Stomach (tissue), 9 donors: ENCODE results near the gene GRM3. TPM values are rescaled to one million over a fixed set of nuclear protein-coding genes. Genes with fewer than 3 reads are reported as not detected.

ENCODE experiments used
- DNase-seq, 2 donors: peaks; one replicate each; pipeline versions ENCODE4 v3.0.0 to v3.0.0-alpha.2; 2013 to 2019
- H3K27ac ChIP-seq, 5 donors: fragments of 200-600 bp in 4 of 5; sonication (generic) in 4 of 5; one replicate each; pipeline ENCODE4 v1.5.1; 2013 to 2019; ENCODE audit warnings: mild to moderate bottlenecking in 1 of 5, moderate library complexity in 1 of 5
- H3K27me3 ChIP-seq, 3 donors: fragments of 200-600 bp; sonication (generic); one replicate each; pipeline ENCODE4 v1.5.1; 2017 to 2019; ENCODE audit warnings: mixed run types in 1 of 3
- H3K36me3 ChIP-seq, 4 donors: fragments of 200-600 bp; sonication (generic); 1 replicate in 3 of 4; 2 replicates in 1 of 4; pipeline ENCODE4 v1.5.1; 2016 to 2019
- H3K4me1 ChIP-seq, 4 donors: fragments of 200-600 bp; sonication (generic); one replicate each; pipeline ENCODE4 v1.5.1; 2016 to 2019
- H3K4me3 ChIP-seq, 4 donors: fragments of 200-600 bp; sonication (generic) in 3 of 4; one replicate each; pipeline ENCODE4 v1.5.1; 2016 to 2019; ENCODE audit warnings: mild to moderate bottlenecking in 1 of 4
- H3K9me3 ChIP-seq, 4 donors: fragments of 200-600 bp; sonication (generic); one replicate each; pipeline ENCODE4 v1.5.1; 2016 to 2019
- CTCF ChIP-seq, 7 experiments: fragments of 450-650 bp in 4 of 7; fragments of 200-600 bp in 3 of 7; sonication (generic) in 3 of 7; IDR thresholded peaks; one replicate each; pipeline ENCODE4 v1.5.1; 2016 to 2019; ENCODE audit warnings: antibody characterized with exemption in 7 of 7, control low read depth in 2 of 7, mild to moderate bottlenecking in 1 of 7
- EP300 ChIP-seq: sonication (generic); formaldehyde crosslinking; IDR thresholded peaks from one replicate; pipeline ENCODE4 v1.6.1; 2017; ENCODE audit warnings: antibody characterized with exemption
- POLR2A ChIP-seq, 4 donors: fragments of 450-650 bp; IDR thresholded peaks; one replicate each; pipeline ENCODE4 v1.6.1; 2016; ENCODE audit warnings: antibody characterized with exemption in 4 of 4, control low read depth in 2 of 4, mild to moderate bottlenecking in 1 of 4, moderate library complexity in 1 of 4
- POLR2AphosphoS5 ChIP-seq, 3 donors: sonication (generic); formaldehyde crosslinking; IDR thresholded peaks; one replicate each; pipeline ENCODE4 v1.6.1; 2016; ENCODE audit warnings: antibody characterized with exemption in 3 of 3
- WGBS, 5 donors: extraction: QIAGEN DNeasy Blood & Tissue Kit in 3 of 5; methylation state at CpG; one replicate each; pipeline versions ENCODE4 v1.1.5 to v1.1.7; 2013 to 2018; 5-methylcytosine and 5-hydroxymethylcytosine counted together
- intact Hi-C: fragments of 100-400 bp; cut with DNase I; formaldehyde crosslinking; loops from one replicate; pipeline ENCODE4 v1.15.1; 2023; ENCODE audit warnings: low total_unique reads
- polyA plus RNA-seq, 3 donors: library from polyadenylated mRNA; stranded (reverse); fragments of 200-250 nt; gene quantifications; one replicate each; pipeline ENCODE4 v1.2.3, GENCODE V29; 2013
- total RNA-seq, 5 donors: library from RNA; depleted of rRNA; stranded (reverse); fragments of >200 nt; gene quantifications; one replicate each; pipeline versions ENCODE4 v1.1.0 to v1.2.3, GENCODE V29; 2014 to 2016
- donor health status: healthy with polysubstance abuse.
- donor health status: Bipolar disorder and iron deficiency.
- donor health status: healthy.

Gene GRM3
- total and polyA plus RNA-seq, 8 donors: 0.55 TPM; not detected in 7

- Histone ChIP-seq H3K36me3 (no peaks in the 10 kb centered on the region), H3K4me1 (no peaks in the 10 kb centered on the region), H3K27ac (no peak overlapping the region), H3K4me3 (no peak overlapping the region), H3K9me3 (no peaks in the 10 kb centered on the region), H3K27me3 (no peaks in the 10 kb centered on the region)
- 83 to 100% (median 92%) methylated on average over 1 of the region's 1 CpG for WGBS, 5 donors
- TF ChIP-seq CTCF (IDR thresholded peaks at IDR 0.05) (no peak), POLR2A (IDR thresholded peaks at IDR 0.05) (no peak), POLR2AphosphoS5 (IDR thresholded peaks at IDR 0.05) (no peak), EP300 (no peak)
- intact Hi-C loops: no loop called here
- no peak for DNase-seq
Observed at GRCh38 chr7:86911659-86912058, 267.9 kb downstream of the GRM3 start.

DNA sequence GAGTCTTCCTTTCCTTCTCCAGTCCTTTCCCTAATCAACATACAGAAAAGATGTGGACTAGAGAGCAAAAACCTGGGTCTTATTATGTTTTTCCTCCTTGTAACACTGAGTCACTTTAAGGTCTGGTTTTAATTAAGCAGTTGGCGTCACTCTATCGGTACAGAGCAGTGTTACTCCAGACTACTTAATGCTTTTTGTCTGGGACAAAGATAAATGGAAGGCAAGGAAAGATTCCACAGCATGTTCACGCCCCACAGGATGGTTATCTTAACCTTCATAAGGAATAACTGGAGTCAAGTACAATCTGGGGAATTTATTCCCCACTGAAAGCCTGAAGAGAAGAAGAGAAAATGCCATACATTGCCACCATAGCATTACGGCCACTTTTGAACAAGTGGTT, 270.0 kb downstream of the GRM3 start:
- 75 to 86% (median 81%) methylated on average over 4 of the region's 4 CpGs for WGBS, 5 donors
- Histone ChIP-seq H3K27me3 (no peaks in the 10 kb centered on the region), H3K4me3 (no peak overlapping the region), H3K9me3 (no peaks in the 10 kb centered on the region), H3K27ac (no peak overlapping the region), H3K4me1 (no peaks in the 10 kb centered on the region), H3K36me3 (no peaks in the 10 kb centered on the region)
- TF ChIP-seq CTCF (IDR thresholded peaks at IDR 0.05) (no peak), POLR2AphosphoS5 (IDR thresholded peaks at IDR 0.05) (no peak)
- DNase-seq: no peak
- intact Hi-C loops: no loop called here
